ENCODE measurements around the gene KRTAP13-4.

Gene KRTAP13-4

GRCh38 chr21:30430170-30430655 lies at the start of gene KRTAP13-4:
Gene KRTAP13-4 (plus strand): TSS chr21:30430220. CDS start chr21:30430276, 56 bp downstream.
- no peak for DNase-seq

GRCh38 chr21:30382201-30382600 lies 47.8 kb upstream of the KRTAP13-4 start:
- DNase-seq: no peak

DNA sequence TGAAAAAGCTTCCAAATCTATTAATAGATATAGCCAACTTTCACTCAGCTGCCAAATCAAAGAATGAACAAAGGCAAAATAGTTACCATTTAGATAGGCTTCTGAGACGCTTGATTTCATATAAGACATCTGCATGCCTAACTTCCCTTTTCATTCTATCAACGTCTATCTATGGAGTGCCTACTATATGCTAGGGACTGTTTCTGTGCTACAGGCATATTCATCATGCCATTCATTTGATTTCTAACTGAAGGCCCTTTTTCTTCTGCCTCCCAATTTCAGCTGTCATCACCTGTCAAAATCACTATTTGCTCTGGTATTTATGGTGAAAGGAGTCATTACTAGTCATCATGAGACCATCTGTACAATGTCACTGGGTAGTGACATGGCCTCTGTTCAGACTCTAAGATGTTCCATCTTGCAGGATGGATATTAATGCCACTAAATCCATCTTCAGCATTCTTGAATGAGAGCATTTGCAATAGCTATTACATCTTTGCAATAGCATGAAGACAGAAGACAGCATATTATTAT lies 38.5 kb upstream of the KRTAP13-4 start:
- no peak for DNase-seq

- no peak for DNase-seq
Measured at GRCh38 chr21:30395731-30396130, 34.3 kb upstream of the KRTAP13-4 start, which contains the start of gene KRTAP13-1. Gene KRTAP13-1 (plus strand): TSS chr21:30396031. CDS start chr21:30396087, 56 bp downstream.

DNA sequence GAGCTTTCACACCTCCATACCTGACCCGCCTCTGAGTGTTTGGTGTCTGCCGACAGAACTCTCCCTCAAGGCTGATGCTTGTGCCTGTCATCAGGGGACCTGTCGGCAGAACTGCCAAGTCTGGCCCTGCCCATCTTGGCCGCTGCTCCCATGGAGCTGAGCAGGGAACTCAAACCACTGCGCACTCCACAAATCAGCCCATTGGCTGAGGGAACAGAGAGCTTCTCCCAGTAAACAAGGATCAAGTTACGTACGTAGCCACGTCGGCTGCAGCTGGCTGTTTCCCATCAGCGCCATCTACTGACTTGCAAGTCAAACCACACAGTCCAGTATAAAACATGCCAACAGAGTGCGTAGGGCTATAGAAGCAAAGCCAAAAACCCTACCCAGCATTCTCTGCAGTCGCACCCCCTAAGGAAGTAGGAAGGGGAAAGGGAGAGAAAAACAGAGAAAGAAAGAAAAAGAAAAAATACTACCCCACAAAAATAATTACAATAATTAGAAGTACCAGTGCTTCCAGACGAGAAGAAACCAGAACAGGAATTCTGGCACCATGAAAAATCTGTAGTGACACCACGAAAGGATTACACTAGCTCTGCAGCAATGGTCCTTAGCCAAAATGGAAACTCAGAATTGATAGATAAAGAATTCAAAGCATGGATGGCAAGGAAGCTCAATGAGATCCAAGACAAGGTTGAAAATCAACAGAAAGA lies 21.1 kb upstream of the KRTAP13-4 start:
- no peak for DNase-seq

- no peak for DNase-seq
Measured at GRCh38 chr21:30415993-30416392, 14.0 kb upstream of the KRTAP13-4 start.

DNA sequence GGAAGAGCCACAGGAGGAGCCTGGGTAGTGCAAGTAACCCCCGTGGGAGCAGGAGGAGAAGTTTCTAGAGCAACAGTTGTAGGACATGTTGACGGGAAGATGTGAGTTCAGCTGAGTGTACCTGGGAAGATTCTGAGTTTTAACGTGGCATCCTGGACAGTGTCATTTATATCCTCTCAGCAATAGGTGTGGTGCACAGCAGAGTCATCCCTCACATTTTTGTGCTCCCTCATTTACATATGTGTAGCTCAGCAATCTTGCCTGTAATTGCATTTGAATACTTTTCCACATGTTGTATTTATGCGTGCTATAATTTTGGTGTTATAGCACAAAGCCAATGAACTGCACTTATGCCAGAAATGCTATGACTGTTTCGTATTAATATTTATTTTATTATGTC lies 4.2 kb upstream of the KRTAP13-4 start, which contains the start of gene KRTAP13-3:
Gene KRTAP13-3 (minus strand): TSS at position 101 of the 400 bp plus-strand sequence. CDS start 14 bp downstream, at position 87.
- DNase-seq: no peak

GRCh38 chr21:30426731-30427130 lies 3.3 kb upstream of the KRTAP13-4 start:
- no peak for DNase-seq

- no peak for DNase-seq
Measured at GRCh38 chr21:30434033-30434631, 4.1 kb downstream of the KRTAP13-4 start.

GRCh38 chr21:30437010-30437565 lies 7.1 kb downstream of the KRTAP13-4 start:
- DNase-seq: no peak

DNA sequence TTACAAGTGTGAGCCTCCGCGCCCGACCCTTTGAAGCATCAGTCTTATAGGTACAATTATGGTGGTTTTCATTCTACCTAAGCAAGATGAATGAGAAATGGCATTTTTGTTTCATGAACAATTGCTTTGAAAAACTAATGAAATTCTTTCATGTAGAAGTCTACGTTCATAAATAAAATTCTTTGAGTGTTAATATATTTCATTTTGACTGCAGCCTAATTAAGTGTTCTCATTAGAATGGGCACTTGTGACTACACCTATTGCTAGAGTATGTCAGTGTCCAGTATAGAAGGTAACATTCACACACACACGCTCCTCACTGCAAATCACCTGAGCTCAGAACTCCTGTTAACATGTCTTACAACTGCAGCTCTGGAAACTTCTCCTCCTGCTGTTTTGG lies 10.0 kb downstream of the KRTAP13-4 start, which contains the start of gene KRTAP15-1:
Gene KRTAP15-1 (plus strand): TSS at position 301 of the 400 bp plus-strand sequence. CDS start 53 bp downstream, at position 354.
- DNase-seq: no peak

- DNase-seq: no peak
Measured at GRCh38 chr21:30443226-30443625, 13.2 kb downstream of the KRTAP13-4 start.

DNA sequence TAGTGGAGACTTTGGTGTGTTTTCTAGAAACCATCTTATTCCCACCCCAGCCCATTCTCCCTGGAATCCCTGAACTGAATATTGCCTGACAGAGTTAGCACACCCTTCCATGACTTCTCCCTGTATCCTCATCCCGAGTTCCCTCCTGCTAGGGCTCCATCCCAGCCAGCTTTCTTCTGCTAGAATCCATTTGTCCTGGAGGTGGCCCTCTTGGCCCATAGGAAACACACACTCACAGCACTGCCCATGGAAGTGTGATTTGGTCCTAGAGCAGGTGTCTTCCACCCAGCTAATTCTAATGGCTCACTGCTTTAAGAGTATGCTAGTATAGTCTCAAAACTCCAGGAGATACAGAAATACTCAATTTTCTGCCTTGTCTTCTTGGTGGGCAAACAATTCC lies 14.2 kb downstream of the KRTAP13-4 start:
- DNase-seq: no peak

DNA sequence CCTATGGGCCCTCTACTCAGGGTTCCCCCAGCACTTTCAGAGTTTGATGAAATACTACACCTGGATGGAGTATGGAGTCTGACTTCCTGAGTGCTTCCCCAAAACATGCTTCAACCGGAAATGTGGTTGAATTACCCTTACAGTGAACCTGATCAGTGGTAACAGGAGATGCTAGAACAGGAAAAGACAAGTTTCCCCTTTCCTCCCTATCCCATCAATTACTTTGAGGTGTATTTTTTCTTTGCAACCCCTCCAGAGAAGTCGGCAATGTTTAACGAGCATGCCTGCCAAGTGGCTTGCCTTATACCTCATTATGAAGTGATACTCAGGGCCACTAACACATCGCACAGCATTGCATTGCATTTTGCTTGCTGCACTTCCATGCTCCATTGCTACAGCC lies 17.0 kb downstream of the KRTAP13-4 start:
- no peak for DNase-seq

DNA sequence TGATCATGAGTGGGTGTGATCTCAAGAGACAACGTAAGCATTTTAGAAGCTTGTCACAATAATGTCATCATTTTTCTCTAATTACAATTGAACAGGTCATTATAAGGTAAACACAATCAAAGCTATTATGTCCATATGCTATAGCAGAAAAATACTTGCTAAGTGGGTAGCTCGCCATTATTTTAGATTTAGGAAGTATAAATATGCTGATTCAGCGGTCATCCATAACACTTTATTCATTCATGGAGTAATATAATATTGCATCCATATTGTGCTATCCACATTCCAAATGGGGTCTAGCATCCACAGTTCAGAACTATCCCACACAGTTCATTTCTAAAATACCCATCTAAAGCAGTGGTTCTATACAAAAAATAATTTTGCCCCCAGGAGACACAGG lies 18.5 kb downstream of the KRTAP13-4 start:
- DNase-seq: no peak

GRCh38 chr21:30463713-30464112 lies 33.7 kb downstream of the KRTAP13-4 start:
- DNase-seq: no peak

- DNase-seq: no peak
Measured at GRCh38 chr21:30468900-30469714, 39.1 kb downstream of the KRTAP13-4 start.

- DNase-seq: no peak
Measured at GRCh38 chr21:30478004-30478403, 48.0 kb downstream of the KRTAP13-4 start.

- no peak for DNase-seq
Measured at GRCh38 chr21:30479259-30479658, 49.2 kb downstream of the KRTAP13-4 start.

DNA sequence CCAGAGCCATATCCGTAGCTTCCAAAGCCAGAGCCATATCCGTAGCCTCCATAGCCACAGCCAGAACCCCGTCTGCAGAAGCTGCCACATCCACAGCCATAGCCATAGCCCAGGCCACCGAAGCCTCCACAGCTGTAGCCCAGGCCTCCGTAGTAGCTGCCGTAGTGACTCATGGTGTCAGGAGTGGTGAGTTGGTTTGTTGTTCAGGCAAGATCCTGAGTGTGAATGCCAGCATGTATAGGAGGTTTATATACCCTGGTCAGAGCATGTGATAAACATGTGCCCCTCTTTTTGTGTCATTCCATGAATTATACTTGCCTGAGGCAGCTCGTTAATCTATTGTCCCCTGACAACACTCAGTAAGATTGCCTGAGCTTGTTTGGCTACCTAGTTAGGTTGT lies 50.1 kb downstream of the KRTAP13-4 start, which contains the start of gene KRTAP19-1:
Gene KRTAP19-1 (minus strand): TSS at position 223 of the 400 bp plus-strand sequence. CDS start 50 bp downstream, at position 173.
- no peak for DNase-seq
